DND-41 (cell line): ENCODE results near the gene RPL41.
"Not testable (repeated sequence)": the region's sequence is repeated elsewhere in the genome, so short reads cannot be mapped to it uniquely, and the experiment has no call there.

Source experiments
- ATAC-seq: fragments of 200-7000 bp; cut with Tn5 transposase; 3 replicates; pipeline ENCODE4 v1.9.1; 2021; ENCODE audit warnings: low read depth; ENCODE audit not compliant: insufficient read depth
- DNase-seq: peaks from one replicate; pipeline ENCODE4 v3.0.0-alpha.2; 2020
- H2AFZ ChIP-seq: 2 replicates; pipeline ENCODE4 v1.6.0; 2012; ENCODE audit warnings: low read depth, low read length
- H3K27ac ChIP-seq: 2 replicates; pipeline ENCODE4 v1.5.1; 2012; ENCODE audit warnings: low read length, inconsistent platforms
- H3K27me3 ChIP-seq: fragments of 200-600 bp; sonication (generic); 2 replicates; pipeline ENCODE4 v1.6.0; 2012; ENCODE audit warnings: low read length, mild to moderate bottlenecking, inconsistent platforms; ENCODE audit not compliant: insufficient read depth, poor library complexity
- H3K36me3 ChIP-seq: 2 replicates; pipeline ENCODE4 v1.5.1; 2012; ENCODE audit warnings: low read length, inconsistent platforms; ENCODE audit not compliant: insufficient read depth
- H3K4me1 ChIP-seq: 2 replicates; pipeline ENCODE4 v1.5.1; 2012; ENCODE audit warnings: mild to moderate bottlenecking, low read length; ENCODE audit not compliant: insufficient read depth
- H3K4me2 ChIP-seq: 2 replicates; pipeline ENCODE4 v1.6.0; 2012; ENCODE audit warnings: mild to moderate bottlenecking, moderate library complexity, low read length, inconsistent platforms; ENCODE audit not compliant: insufficient read depth
- H3K4me3 ChIP-seq, 2 experiments: fragments of 200-600 bp in 1 of 2; shearing (Covaris generic) in 1 of 2; 2 replicates each; pipeline ENCODE4 v1.5.1; 2012 to 2016; ENCODE audit warnings: inconsistent platforms in 2 of 2, low read length in 2 of 2, mild to moderate bottlenecking in 2 of 2, low read depth in 1 of 2, moderate library complexity in 1 of 2
- H3K79me2 ChIP-seq: 2 replicates; pipeline ENCODE4 v1.6.0; 2012; ENCODE audit warnings: low read length, inconsistent platforms; ENCODE audit not compliant: insufficient read depth
- H3K9ac ChIP-seq: 2 replicates; pipeline ENCODE4 v1.6.0; 2012; ENCODE audit warnings: low read depth, mild to moderate bottlenecking, inconsistent platforms, low read length, moderate library complexity
- H3K9me3 ChIP-seq: 2 replicates; pipeline ENCODE4 v1.5.1; 2012; ENCODE audit warnings: low read length, moderate library complexity, mild to moderate bottlenecking, inconsistent platforms; ENCODE audit not compliant: insufficient read depth, severe bottlenecking
- H4K20me1 ChIP-seq: 2 replicates; pipeline ENCODE4 v1.6.0; 2012; ENCODE audit warnings: low read length; ENCODE audit not compliant: insufficient read depth
- CTCF ChIP-seq: IDR thresholded peaks from 2 replicates; pipeline ENCODE4 v1.5.1; 2012; ENCODE audit warnings: borderline replicate concordance, low read length, moderate library complexity, mild to moderate bottlenecking; ENCODE audit not compliant: poor library complexity, severe bottlenecking; ENCODE audit errors: extremely low read depth
- EZH2 ChIP-seq: IDR thresholded peaks from 3 replicates; pipeline ENCODE4 v1.6.1; 2012; ENCODE audit warnings: borderline replicate concordance, low read depth, mild to moderate bottlenecking, moderate library complexity, low read length, inconsistent platforms; ENCODE audit not compliant: severe bottlenecking

RPL41 gene

DNA sequence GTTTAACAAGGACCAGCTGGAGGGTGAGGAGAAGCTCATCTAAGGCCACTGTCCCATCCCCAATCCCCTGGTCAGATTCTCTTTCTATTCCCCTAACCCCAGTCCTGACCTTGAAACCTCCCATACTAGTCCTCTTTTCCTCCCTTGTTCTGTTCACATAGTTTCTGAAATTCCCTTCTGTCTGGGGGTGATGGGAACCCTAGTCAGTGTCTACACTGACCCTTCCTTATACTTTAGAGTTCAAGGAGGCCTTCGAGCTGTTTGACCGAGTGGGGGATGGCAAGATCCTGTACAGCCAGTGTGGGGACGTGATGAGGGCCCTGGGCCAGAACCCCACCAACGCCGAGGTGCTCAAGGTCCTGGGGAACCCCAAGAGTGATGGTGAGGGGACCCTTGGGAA lies 38.4 kb downstream of the RPL41 start:
- H3K79me2 ChIP-seq: peaks cover 62% of the 10 kb centered on the region
- H3K9ac ChIP-seq: peak overlapping the region; percentile 89; the same call in 1 of the 2 replicates
- H3K9me3 ChIP-seq: no peaks in the 10 kb centered on the region
- peaks cover 63% of the 10 kb centered on the region for H3K4me1 ChIP-seq
- DNase-seq (no peak), ATAC-seq (no peak)
- no peak overlapping the region for H3K27ac ChIP-seq
- no peak overlapping the region for H3K4me3 ChIP-seq
- H3K27me3 ChIP-seq: no peaks in the 10 kb centered on the region
- H4K20me1 ChIP-seq: no peaks in the 10 kb centered on the region
- TF ChIP-seq CTCF: no peak
- no peak for TF ChIP-seq EZH2
- H2AFZ ChIP-seq: no peak overlapping the region
- peaks cover 25% of the 10 kb centered on the region for H3K36me3 ChIP-seq
- peak overlapping the region; percentile 99; the same call in 1 of the 2 replicates for H3K4me2 ChIP-seq

DNA sequence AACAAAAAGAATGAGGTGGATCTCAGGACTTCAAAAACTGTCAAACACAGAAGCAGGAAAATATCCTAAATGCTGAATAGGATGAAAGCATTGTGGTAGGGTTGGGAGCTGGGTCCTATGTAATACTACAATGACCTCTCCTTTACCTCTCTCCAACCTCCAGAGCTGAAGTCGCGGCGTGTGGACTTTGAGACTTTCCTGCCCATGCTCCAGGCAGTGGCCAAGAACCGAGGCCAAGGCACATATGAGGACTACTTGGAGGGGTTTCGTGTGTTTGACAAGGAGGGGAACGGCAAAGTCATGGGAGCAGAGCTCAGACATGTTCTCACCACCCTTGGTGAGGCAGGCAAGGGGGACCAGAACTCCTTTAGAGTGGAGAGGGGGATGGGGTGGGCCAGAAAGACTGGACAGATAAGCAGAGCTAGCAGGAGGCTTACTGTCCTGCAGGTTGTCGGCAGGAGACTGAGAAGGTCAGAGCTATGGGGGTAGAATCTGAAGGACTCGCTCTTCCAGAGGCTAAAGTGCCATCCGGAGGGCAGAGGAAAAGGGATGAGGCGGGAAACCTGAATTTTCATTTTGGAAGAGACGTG lies 38.9 kb downstream of the RPL41 start:
- DNase-seq (no peak), ATAC-seq (no peak)
- Histone ChIP-seq H3K27ac (no peak overlapping the region), H4K20me1 (no peaks in the 10 kb centered on the region), H3K4me1 (peaks cover 69% of the 10 kb centered on the region), H3K79me2 (peaks cover 67% of the 10 kb centered on the region), H3K9me3 (no peaks in the 10 kb centered on the region), H3K4me3 (no peak overlapping the region), H3K27me3 (no peaks in the 10 kb centered on the region), H3K9ac (no peak overlapping the region; the same call in 1 of the 2 replicates), H2AFZ (no peak overlapping the region), H3K36me3 (peaks cover 31% of the 10 kb centered on the region), H3K4me2 (no peak overlapping the region)
- no peak for TF ChIP-seq CTCF
- no peak for TF ChIP-seq EZH2

- H3K4me2 ChIP-seq: peak overlapping the region; percentile 78
- not testable (repeated sequence) for H3K9me3 ChIP-seq, ATAC-seq, H4K20me1 ChIP-seq, H3K27me3 ChIP-seq, DNase-seq
- peaks cover 75% of the 10 kb centered on the region for H3K79me2 ChIP-seq
- peak overlapping the region; percentile 89 for H3K9ac ChIP-seq
- H3K36me3 ChIP-seq: peaks cover 44% of the 10 kb centered on the region
- H3K27ac ChIP-seq: peak overlapping the region; percentile 89; the same call in 1 of the 2 replicates
- H2AFZ ChIP-seq: 0 out of 2 replicates have a peak overlapping the region, but pooled peaks have one; percentile 83
- H3K4me1 ChIP-seq: peaks cover 72% of the 10 kb centered on the region
- H3K4me3 ChIP-seq: peak overlapping the region in 1 of 2 experiments; percentile 69; a peak in 2 of 4 replicates
These were observed 40.2 kb downstream of the RPL41 start for GRCh38 chr12:56156464-56157200.
